Measurements from ENCODE around the gene TYW1B.
"Not testable (repeated sequence)": the region's sequence is repeated elsewhere in the genome, so short reads cannot be mapped to it uniquely, and the experiment has no call there.

DNA sequence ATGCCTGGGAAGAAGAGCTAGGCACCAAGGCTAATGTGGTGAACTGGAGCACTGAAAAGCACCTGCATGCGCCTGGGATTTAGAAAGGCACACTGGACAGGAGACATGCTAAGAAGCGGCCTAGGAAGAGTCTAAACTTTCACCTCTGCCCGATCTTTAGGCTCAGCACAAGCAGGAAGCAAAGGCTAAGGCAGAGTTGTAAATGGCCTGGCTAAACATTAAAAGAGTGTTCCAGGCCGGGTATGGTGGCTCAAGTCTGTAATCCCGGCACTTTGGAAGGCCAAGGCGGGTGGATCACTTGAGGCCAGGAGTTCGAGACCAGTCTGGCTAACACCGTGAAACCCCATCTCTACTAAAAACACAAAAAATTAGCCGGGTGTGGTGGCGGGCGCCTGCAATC lies 88.3 kb downstream of the TYW1B start:
- TF ChIP-seq, protein P1, sequence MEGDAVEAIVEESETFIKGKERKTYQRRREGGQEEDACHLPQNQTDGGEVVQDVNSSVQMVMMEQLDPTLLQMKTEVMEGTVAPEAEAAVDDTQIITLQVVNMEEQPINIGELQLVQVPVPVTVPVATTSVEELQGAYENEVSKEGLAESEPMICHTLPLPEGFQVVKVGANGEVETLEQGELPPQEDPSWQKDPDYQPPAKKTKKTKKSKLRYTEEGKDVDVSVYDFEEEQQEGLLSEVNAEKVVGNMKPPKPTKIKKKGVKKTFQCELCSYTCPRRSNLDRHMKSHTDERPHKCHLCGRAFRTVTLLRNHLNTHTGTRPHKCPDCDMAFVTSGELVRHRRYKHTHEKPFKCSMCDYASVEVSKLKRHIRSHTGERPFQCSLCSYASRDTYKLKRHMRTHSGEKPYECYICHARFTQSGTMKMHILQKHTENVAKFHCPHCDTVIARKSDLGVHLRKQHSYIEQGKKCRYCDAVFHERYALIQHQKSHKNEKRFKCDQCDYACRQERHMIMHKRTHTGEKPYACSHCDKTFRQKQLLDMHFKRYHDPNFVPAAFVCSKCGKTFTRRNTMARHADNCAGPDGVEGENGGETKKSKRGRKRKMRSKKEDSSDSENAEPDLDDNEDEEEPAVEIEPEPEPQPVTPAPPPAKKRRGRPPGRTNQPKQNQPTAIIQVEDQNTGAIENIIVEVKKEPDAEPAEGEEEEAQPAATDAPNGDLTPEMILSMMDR (conservative IDR thresholded peaks at IDR 0.05; ENCODE audit: low read depth, low read length), result not testable (repeated sequence)
- TF ChIP-seq RAD21 (IDR thresholded peaks at IDR 0.05; ENCODE audit: low read length), result not testable (repeated sequence)

Measured in IMR-90 (cell line).